Fibroblast of the aortic adventitia (primary cell): ENCODE results near the gene RUNX2. TPM values are rescaled to one million over a fixed set of nuclear protein-coding genes. Genes with fewer than 3 reads are reported as not detected.

ENCODE experiments used
- DNase-seq: peaks from one replicate; pipeline ENCODE4 v3.0.0-alpha.2; 2010; ENCODE audit warnings: low read depth
- H3K4me3 ChIP-seq: 2 replicates; pipeline ENCODE4 v1.5.1; 2011; ENCODE audit warnings: low read depth, mild to moderate bottlenecking, control low read depth, low read length, moderate library complexity
- CTCF ChIP-seq: IDR thresholded peaks from 2 replicates; pipeline ENCODE4 v1.5.1; 2011; ENCODE audit warnings: mild to moderate bottlenecking, low read length, control low read depth, inconsistent platforms; ENCODE audit not compliant: insufficient read depth
- total RNA-seq: library from RNA; depleted of rRNA; stranded (reverse); fragments of >200 nt; gene quantifications from 2 replicates; pipeline ENCODE4 v1.2.3, GENCODE V29; 2012; ENCODE audit warnings: low replicate concordance

RUNX2 gene
- total RNA-seq, 1 donor = 5.8 TPM

GRCh38 chr6:45477278-45477677 is 149.1 kb downstream of the RUNX2 start:
- no peak for TF ChIP-seq CTCF
- no peak for DNase-seq
- no peak overlapping the region for H3K4me3 ChIP-seq

- no peak for DNase-seq
- H3K4me3 ChIP-seq = no peak overlapping the region
- TF ChIP-seq CTCF = no peak
Observed at GRCh38 chr6:45477790-45478189, 149.7 kb downstream of the RUNX2 start.

- peak; percentile 60 for DNase-seq
- no peak for TF ChIP-seq CTCF
- H3K4me3 ChIP-seq = no peak overlapping the region
Observed at GRCh38 chr6:45478240-45478639, 150.1 kb downstream of the RUNX2 start.

- no peak overlapping the region for H3K4me3 ChIP-seq
Observed at GRCh38 chr6:45479834-45480751, 152.0 kb downstream of the RUNX2 start.

GRCh38 chr6:45480752-45481415 is 152.8 kb downstream of the RUNX2 start:
- no peak overlapping the region for H3K4me3 ChIP-seq
- peak; percentile 59 for DNase-seq
- TF ChIP-seq CTCF = no peak

More at GRCh38 chr6:45479834-45480751, 152.0 kb downstream of the RUNX2 start:
- DNase-seq = no peak
- no peak for TF ChIP-seq CTCF

GRCh38 chr6:45483021-45483420 is 154.9 kb downstream of the RUNX2 start:
- DNase-seq = peak; percentile 89
- no peak overlapping the region for H3K4me3 ChIP-seq
- no peak for TF ChIP-seq CTCF
